PC-3 (cell line): ENCODE measurements around the gene PWWP3B. TPM values are rescaled to one million over a fixed set of nuclear protein-coding genes. Genes with fewer than 3 reads are reported as not detected.

Experiments
- ATAC-seq: fragments of 200-7000 bp; cut with Tn5 transposase; 2 replicates; pipeline ENCODE4 v1.9.1; 2020; ENCODE audit warnings: mild to moderate bottlenecking, moderate library complexity
- BruUV-seq: library from RNA; stranded (reverse); fragments of 400-500 nt; replicated peaks from 2 replicates; lab custom pipeline; 2021; lab: Mats Ljungman, UMichigan
- CTCF ChIA-PET: fragments of 300-600 bp; sonication (Branson Sonifier 250); formaldehyde crosslinking; loops from one replicate; lab custom pipeline; 2022; ENCODE audit warnings: antibody characterized with exemption; lab: Charles Lee
- POLR2A ChIA-PET: fragments of 300-600 bp; sonication (Branson Sonifier 250); formaldehyde crosslinking; loops from one replicate; lab custom pipeline; 2022; ENCODE audit warnings: antibody characterized with exemption; ENCODE audit not compliant: unreplicated experiment; lab: Charles Lee
- DNase-seq: peaks from one replicate; pipeline ENCODE4 v3.0.0-alpha.2; 2015
- H2AFZ ChIP-seq: fragments of 300-600 bp; sonication (generic); 2 replicates; pipeline ENCODE4 v1.6.0; 2016; ENCODE audit warnings: antibody characterized with exemption, low read length
- H3F3A ChIP-seq: fragments of 300-600 bp; sonication (generic); one replicate; pipeline ENCODE4 v1.6.0; 2017; ENCODE audit warnings: antibody characterized with exemption, low read length, control low read depth, mild to moderate bottlenecking; ENCODE audit not compliant: unreplicated experiment
- H3K27ac ChIP-seq: fragments of 300-600 bp; sonication (generic); 2 replicates; pipeline ENCODE4 v1.5.1; 2016; ENCODE audit warnings: mild to moderate bottlenecking, low read length
- H3K27me3 ChIP-seq: fragments of 300-600 bp; sonication (generic); 2 replicates; pipeline ENCODE4 v1.6.1; 2016; ENCODE audit warnings: low read length, mixed read lengths
- H3K36me3 ChIP-seq: fragments of 300-600 bp; sonication (generic); 2 replicates; pipeline ENCODE4 v1.6.1; 2016; ENCODE audit warnings: low read depth, mixed run types, low read length, mixed read lengths
- H3K4me1 ChIP-seq: fragments of 300-600 bp; sonication (generic); 2 replicates; pipeline ENCODE4 v1.5.1; 2016; ENCODE audit warnings: low read length; ENCODE audit not compliant: insufficient read depth
- H3K4me2 ChIP-seq: fragments of 300-600 bp; sonication (generic); 2 replicates; pipeline ENCODE4 v1.6.0; 2016; ENCODE audit warnings: low read length
- H3K4me3 ChIP-seq: fragments of 300-600 bp; sonication (generic); 2 replicates; pipeline ENCODE4 v1.5.1; 2016; ENCODE audit warnings: mild to moderate bottlenecking, low read length, mixed read lengths
- H3K79me2 ChIP-seq: fragments of 300-600 bp; sonication (generic); 2 replicates; pipeline ENCODE4 v1.6.1; 2017; ENCODE audit warnings: low read length, mixed read lengths
- H3K9ac ChIP-seq: fragments of 300-600 bp; sonication (generic); 2 replicates; pipeline ENCODE4 v1.6.0; 2016; ENCODE audit warnings: mild to moderate bottlenecking, low read length
- H3K9me2 ChIP-seq: fragments of 300-600 bp; sonication (generic); replicated peaks from 2 replicates; pipeline ENCODE4 v1.6.1; 2016; ENCODE audit warnings: mixed run types, low read length, mixed read lengths
- H3K9me3 ChIP-seq: fragments of 300-600 bp; sonication (generic); 2 replicates; pipeline ENCODE4 v1.6.1; 2016; ENCODE audit warnings: low read length, mixed read lengths
- H4K20me1 ChIP-seq: fragments of 300-600 bp; sonication (generic); 2 replicates; pipeline ENCODE4 v1.6.1; 2016; ENCODE audit warnings: low read length, mixed read lengths
- CTCF ChIP-seq: fragments of 300-600 bp; sonication (generic); conservative IDR thresholded peaks from 2 replicates; pipeline ENCODE4 v1.5.1; 2017; ENCODE audit warnings: antibody characterized with exemption, low read depth, mild to moderate bottlenecking, low read length
- EZH2 ChIP-seq: fragments of 300-600 bp; sonication (generic); IDR thresholded peaks from one replicate; pipeline ENCODE4 v1.6.1; 2017; ENCODE audit warnings: antibody characterized with exemption, mild to moderate bottlenecking, low read length; ENCODE audit not compliant: unreplicated experiment
- EZH2phosphoT487 ChIP-seq: fragments of 300-600 bp; sonication (generic); IDR thresholded peaks from 2 replicates; pipeline ENCODE4 v1.6.1; 2018; ENCODE audit warnings: mild to moderate bottlenecking, antibody characterized with exemption, low read length, borderline replicate concordance
- intact Hi-C: fragments of 100-400 bp; cut with micrococcal nuclease; formaldehyde crosslinking; loops from 2 replicates; pipeline ENCODE4 v1.9.0; 2023
- total RNA-seq: library from RNA; depleted of rRNA; stranded (reverse); fragments of >200 nt; gene quantifications from 2 replicates; pipeline ENCODE4 v1.2.3, GENCODE V29; 2014

Gene PWWP3B
- total RNA-seq, 1 experiment from 2014 or later: 0.07 TPM

- no peak overlapping the region for H2AFZ ChIP-seq
- no peaks in the 10 kb centered on the region for H3K36me3 ChIP-seq
- ATAC-seq: peak; percentile 51; the same call in 1 of the 2 replicates
- H3K4me1 ChIP-seq: no peaks in the 10 kb centered on the region
- H3K79me2 ChIP-seq: no peaks in the 10 kb centered on the region
- no peak overlapping the region for H3K27ac ChIP-seq
- H3K9ac ChIP-seq: no peak overlapping the region
- no peak overlapping the region for H3K4me3 ChIP-seq
- H3K4me2 ChIP-seq: no peak overlapping the region
- no TSS peak for BruUV-seq
- H4K20me1 ChIP-seq: no peaks in the 10 kb centered on the region
- CTCF ChIA-PET: no interaction called here
- DNase-seq: peak; percentile 53
- H3F3A ChIP-seq: no peaks in the 10 kb centered on the region
- no peak for TF ChIP-seq EZH2
- peak; percentile 69 for TF ChIP-seq CTCF
- H3K9me2 ChIP-seq: no peaks in the 10 kb centered on the region
- POLR2A ChIA-PET: no interaction called here
- peaks cover 37% of the 10 kb centered on the region for H3K27me3 ChIP-seq
- intact Hi-C loops: loop anchor here (1.0 kb wide), 1 partner anchor 227 kb away; no protein-coding TSS in a partner anchor
- no peaks in the 10 kb centered on the region for H3K9me3 ChIP-seq
These were observed 2.2 kb downstream of the PWWP3B start for GRCh38 chrX:106170318-106170717.

- H3K4me3 ChIP-seq: no peak overlapping the region
- H3K4me1 ChIP-seq: no peaks in the 10 kb centered on the region
- no peak overlapping the region for H3K4me2 ChIP-seq
- no peak overlapping the region for H2AFZ ChIP-seq
- intact Hi-C loops: no loop called here
- DNase-seq (no peak), ATAC-seq (no peak)
- no peaks in the 10 kb centered on the region for H3F3A ChIP-seq
- no peaks in the 10 kb centered on the region for H3K9me2 ChIP-seq
- H3K36me3 ChIP-seq: no peaks in the 10 kb centered on the region
- H3K27ac ChIP-seq: no peak overlapping the region
- H4K20me1 ChIP-seq: no peaks in the 10 kb centered on the region
- H3K27me3 ChIP-seq: peaks cover 35% of the 10 kb centered on the region
- CTCF ChIA-PET: no interaction called here
- POLR2A ChIA-PET: no interaction called here
- H3K79me2 ChIP-seq: no peaks in the 10 kb centered on the region
- no peaks in the 10 kb centered on the region for H3K9me3 ChIP-seq
- no peak overlapping the region for H3K9ac ChIP-seq
- no TSS peak for BruUV-seq
- no peak for TF ChIP-seq CTCF
- TF ChIP-seq EZH2: no peak
- TF ChIP-seq EZH2phosphoT487: no peak
These were observed 3.3 kb downstream of the PWWP3B start for GRCh38 chrX:106171293-106171820.

- Histone ChIP-seq H3K9ac (no peak overlapping the region), H2AFZ (no peak overlapping the region), H4K20me1 (no peaks in the 10 kb centered on the region), H3K4me1 (no peaks in the 10 kb centered on the region), H3K27ac (no peak overlapping the region), H3K4me3 (no peak overlapping the region), H3K79me2 (no peaks in the 10 kb centered on the region), H3K9me2 (no peaks in the 10 kb centered on the region), H3K27me3 (peaks cover 10% of the 10 kb centered on the region; the same call in 1 of the 2 replicates), H3K4me2 (no peak overlapping the region), H3K36me3 (no peaks in the 10 kb centered on the region), H3F3A (no peaks in the 10 kb centered on the region), H3K9me3 (no peaks in the 10 kb centered on the region)
- TF ChIP-seq EZH2 (no peak), EZH2phosphoT487 (no peak), CTCF (no peak)
- DNase-seq (no peak), ATAC-seq (no peak)
- ChIA-PET POLR2A (no interaction called here), CTCF (no interaction called here)
- intact Hi-C loops: no loop called here
- BruUV-seq: no TSS peak
These were observed 9.2 kb downstream of the PWWP3B start for GRCh38 chrX:106177106-106177981.
